HepG2 (cell line): ENCODE measurements around the gene COL18A1. TPM values are rescaled to one million over a fixed set of nuclear protein-coding genes. Genes with fewer than 3 reads are reported as not detected.

Experiments
- ATAC-seq: fragments of 200-7000 bp; cut with Tn5 transposase; 3 replicates; pipeline ENCODE4 v1.9.1; 2020; ENCODE audit warnings: mild to moderate bottlenecking, moderate library complexity
- BruUV-seq: library from RNA; stranded (reverse); fragments of 400-500 nt; replicated peaks from 2 replicates; lab custom pipeline; 2021; lab: Mats Ljungman, UMichigan
- CTCF ChIA-PET: fragments of 300-600 bp; formaldehyde crosslinking; extraction: SDS; loops from one replicate; lab custom pipeline; 2021; ENCODE audit warnings: low total read pairs, inconsistent platforms, low intra/inter-chr PET ratio; lab: Yijun Ruan, JAX
- POLR2A ChIA-PET: fragments of 350-600 bp; sonication (Branson Sonifier 250); formaldehyde crosslinking; loops from one replicate; lab custom pipeline; 2020; ENCODE audit warnings: antibody characterized with exemption, inconsistent platforms; lab: Yijun Ruan, JAX
- DNase-seq: peaks from one replicate; pipeline ENCODE4 v3.0.0-alpha.2; 2015; ENCODE audit warnings: low spot score
- FAIRE-seq: peaks from 3 replicates; lab custom pipeline; 2011; peaks lifted over from hg19 to GRCh38; lab: Jason Lieb, UNC
- H2AFZ ChIP-seq: one replicate; pipeline ENCODE4 v1.6.1; 2011; ENCODE audit warnings: low read length, inconsistent platforms
- H3K27ac ChIP-seq: fragments of 300-600 bp; 3 replicates; pipeline ENCODE4 v1.8.0; 2011; ENCODE audit warnings: mixed run types, mild to moderate bottlenecking, mixed read lengths, low read length, inconsistent platforms; ENCODE audit not compliant: insufficient read depth; ENCODE audit errors: extremely low read length
- H3K27me3 ChIP-seq, 2 experiments: fragments of 200-600 bp in 1 of 2; 2 replicates in 1 of 2; 3 replicates in 1 of 2; pipeline versions ENCODE4 v1.6.0 to v1.8.0; 2011; ENCODE audit warnings: low read length in 2 of 2, mild to moderate bottlenecking in 2 of 2, moderate library complexity in 2 of 2, inconsistent platforms in 1 of 2; ENCODE audit not compliant: insufficient read depth in 2 of 2, control insufficient read depth in 1 of 2
- H3K36me3 ChIP-seq, 2 experiments: fragments of 200-600 bp in 1 of 2; replicated peaks in 1 of 2; 2 replicates in 1 of 2; 3 replicates in 1 of 2; pipeline versions ENCODE4 v1.5.1 to v1.8.0; 2011; ENCODE audit warnings: low read length in 2 of 2, inconsistent platforms in 1 of 2; ENCODE audit not compliant: insufficient read depth in 2 of 2, control insufficient read depth in 1 of 2
- H3K4me1 ChIP-seq: 2 replicates; pipeline ENCODE4 v1.5.1; 2012; ENCODE audit warnings: low read length, inconsistent platforms; ENCODE audit not compliant: insufficient read depth
- H3K4me2 ChIP-seq: 2 replicates; pipeline ENCODE4 v1.6.0; 2011; ENCODE audit warnings: low read depth, low read length, inconsistent platforms
- H3K4me3 ChIP-seq, 3 experiments: fragments of 200-600 bp in 1 of 3; sonication (generic), shearing (Covaris generic) in 1 of 3; replicated peaks in 1 of 3; 2 replicates each; pipeline ENCODE4 v1.5.1; 2011 to 2016; ENCODE audit warnings: low read length in 3 of 3, inconsistent platforms in 2 of 3, low read depth in 2 of 3, mild to moderate bottlenecking in 2 of 3, control low read depth in 1 of 3, mixed read lengths in 1 of 3; ENCODE audit not compliant: insufficient read depth in 1 of 3
- H3K79me2 ChIP-seq: one replicate; pipeline ENCODE4 v1.6.1; 2011; ENCODE audit warnings: low read length, inconsistent platforms; ENCODE audit not compliant: insufficient read depth
- H3K9ac ChIP-seq: 2 replicates; pipeline ENCODE4 v1.6.0; 2011; ENCODE audit warnings: mild to moderate bottlenecking, low read depth, low read length, inconsistent platforms; ENCODE audit not compliant: insufficient read depth
- H3K9me3 ChIP-seq: 2 replicates; pipeline ENCODE4 v1.5.1; 2012; ENCODE audit warnings: mild to moderate bottlenecking, low read length
- H4K20me1 ChIP-seq: 2 replicates; pipeline ENCODE4 v1.6.0; 2011; ENCODE audit warnings: inconsistent platforms, mild to moderate bottlenecking, low read length, moderate library complexity; ENCODE audit not compliant: insufficient read depth
- AGO2 ChIP-seq: fragments of 200-400 bp; formaldehyde crosslinking; optimal IDR thresholded peaks from 2 replicates; pipeline ENCODE3; 2017; ENCODE audit warnings: mild to moderate bottlenecking, low read depth, low read length, moderate library complexity
- CEBPG ChIP-seq: IDR thresholded peaks from 2 replicates; pipeline ENCODE4 v1.6.1; 2016
- EP300 ChIP-seq, 3 experiments: sonication (generic) in 1 of 3; formaldehyde crosslinking in 1 of 3; IDR thresholded peaks; 2 replicates each; pipeline versions ENCODE4 v1.5.1 to v1.6.1; 2011 to 2020; ENCODE audit warnings: low read depth in 2 of 3, low read length in 2 of 3, borderline replicate concordance in 1 of 3, improper control_type of control experiment in 1 of 3, mild to moderate bottlenecking in 1 of 3, missing genetic modification reagents in 1 of 3, moderate library complexity in 1 of 3
- HNRNPL ChIP-seq: fragments of 200-400 bp; formaldehyde crosslinking; IDR thresholded peaks from 2 replicates; pipeline ENCODE4 v1.6.1; 2017; ENCODE audit warnings: mild to moderate bottlenecking, low read depth, low read length
- IRF1 ChIP-seq: sonication (generic); formaldehyde crosslinking; IDR thresholded peaks from 2 replicates; pipeline ENCODE4 v1.4.0; 2020; ENCODE audit warnings: low read depth, mild to moderate bottlenecking, missing genetic modification reagents
- NBN ChIP-seq: fragments of 450-650 bp; conservative IDR thresholded peaks from 2 replicates; pipeline ENCODE4 v1.6.1; 2017
- PBX2 ChIP-seq: IDR thresholded peaks from 2 replicates; pipeline ENCODE4 v1.6.1; 2016; ENCODE audit warnings: control low read depth
- SP2 ChIP-seq: sonication (generic); formaldehyde crosslinking; IDR thresholded peaks from 2 replicates; pipeline ENCODE4 v1.5.1; 2020; ENCODE audit warnings: mild to moderate bottlenecking, missing genetic modification reagents
- ZNF615 ChIP-seq: sonication (generic); formaldehyde crosslinking; IDR thresholded peaks from 2 replicates; pipeline ENCODE4 v1.5.0; 2020; ENCODE audit warnings: mild to moderate bottlenecking, missing genetic modification reagents, borderline replicate concordance
- ZNF749 ChIP-seq: sonication (generic); formaldehyde crosslinking; IDR thresholded peaks from 2 replicates; pipeline ENCODE4 v1.8.0; 2022; ENCODE audit warnings: mild to moderate bottlenecking, missing genetic modification reagents, moderate library complexity, borderline replicate concordance
- ZNF891 ChIP-seq: sonication (generic); formaldehyde crosslinking; IDR thresholded peaks from 2 replicates; pipeline ENCODE4 v1.5.0; 2020; ENCODE audit warnings: mild to moderate bottlenecking, missing genetic modification reagents
- WGBS: methylation state at CpG from one replicate; pipeline ENCODE4 v1.1.6; 2017; ENCODE audit warnings: low lambda C conversion rate; 5-methylcytosine and 5-hydroxymethylcytosine counted together
- in situ Hi-C: cut with HindIII; loops from 2 replicates; pipeline ENCODE4 v1.10.0; 2017; ENCODE audit warnings: low pct_unique_long_range_greater_than_20kb; ENCODE audit not compliant: extremely low pct_ligation_motif_present
- intact Hi-C: fragments of 100-400 bp; cut with micrococcal nuclease; formaldehyde crosslinking; loops from one replicate; pipeline ENCODE4 v1.10.0; 2022; ENCODE audit not compliant: unreplicated experiment
- polyA plus RNA-seq, 8 experiments: library from polyadenylated mRNA; depleted of rRNA in 3 of 8; stranded (reverse) in 7 of 8; unstranded in 1 of 8; fragments of >200 nt; fragmentation: Illumina TruSeq in 4 of 8; extraction: Trizol in 4 of 8; gene quantifications; 2 replicates each; pipeline versions ENCODE4 v1.2.1 to v1.2.3, GENCODE V29; 2011 to 2016; ENCODE audit warnings: low read depth in 4 of 8, missing spikeins in 1 of 8, mixed read lengths in 1 of 8; ENCODE audit not compliant: insufficient read depth in 1 of 8
- total RNA-seq, 5 experiments: library from RNA; depleted of rRNA; stranded (reverse); fragments of >200 nt; fragmentation: Illumina TruSeq; extraction: Trizol; gene quantifications; 2 replicates each; pipeline ENCODE4 v1.2.3, GENCODE V29; 2016; ENCODE audit warnings: low read depth in 1 of 5

The COL18A1 gene
- total and polyA plus RNA-seq, 2 of the 13 experiments (the other 11 are each of a cell fraction or from before 2014, with no cell fraction given), result 79.0 to 102 TPM

GRCh38 chr21:45466330-45467220 lies 61.6 kb downstream of the COL18A1 start:
- H4K20me1 ChIP-seq, result no peaks in the 10 kb centered on the region
- no peak overlapping the region for H2AFZ ChIP-seq
- no peak overlapping the region for H3K4me2 ChIP-seq
- ATAC-seq (no peak), FAIRE-seq (no peak), DNase-seq (no peak)
- no peak overlapping the region for H3K27ac ChIP-seq
- POLR2A ChIA-PET, result no interaction called here
- no peak overlapping the region for H3K9ac ChIP-seq
- peak; percentile 71 for TF ChIP-seq HNRNPL
- no peak for TF ChIP-seq EP300 (IDR thresholded peaks at IDR 0.05; ENCODE audit: low read depth in 2 of 2, low read length in 2 of 2)
- no peak for TF ChIP-seq EP300 (CRISPR knock-in tag; IDR thresholded peaks at IDR 0.05; ENCODE audit: borderline replicate concordance)
- H3K9me3 ChIP-seq, result peaks cover 3% of the 10 kb centered on the region; the same call in 1 of the 2 replicates
- in situ Hi-C loops (no loop called here), intact Hi-C loops (no loop called here)
- H3K79me2 ChIP-seq, result peaks cover 21% of the 10 kb centered on the region
- no peak overlapping the region for H3K4me3 ChIP-seq
- H3K27me3 ChIP-seq, result no peaks in the 10 kb centered on the region
- CTCF ChIA-PET, result no interaction called here
- H3K4me1 ChIP-seq, result peaks cover 74% of the 10 kb centered on the region
- BruUV-seq, result no TSS peak
- H3K36me3 ChIP-seq, result peaks cover 4 to 12% of the 10 kb centered on the region in 2 experiments; a peak in 3 of 5 replicates
- 97% methylated on average over 21 of the region's 30 CpGs for WGBS

DNA sequence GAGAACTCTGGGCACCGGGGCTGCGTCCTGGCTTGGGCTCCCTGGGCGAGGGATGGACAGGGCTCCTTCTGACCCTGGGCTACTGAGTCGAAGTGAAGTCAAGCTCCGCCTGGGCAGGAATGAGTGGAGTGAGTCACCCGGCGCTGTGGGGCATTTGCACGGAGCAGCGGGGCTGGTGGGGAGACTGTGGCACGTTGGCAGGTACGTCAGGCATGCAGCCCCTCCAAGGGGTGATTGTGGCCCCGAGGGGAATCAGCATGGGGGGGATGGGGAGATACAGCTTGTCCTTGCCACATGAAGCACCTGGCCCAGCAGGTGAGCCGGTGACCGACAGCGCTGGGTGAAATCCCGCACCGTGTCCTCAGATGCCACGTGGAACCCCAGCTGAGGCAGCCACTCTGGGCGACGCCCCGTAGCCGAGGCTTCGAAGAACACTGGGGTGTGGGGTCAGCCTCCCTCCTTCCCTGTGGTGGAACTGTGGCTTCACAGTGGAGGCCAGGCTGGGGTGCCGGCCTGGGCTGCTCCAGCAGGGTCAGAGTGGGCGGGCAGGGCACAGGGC lies 62.3 kb downstream of the COL18A1 start:
- no TSS peak for BruUV-seq
- Histone ChIP-seq H3K27me3 (no peaks in the 10 kb centered on the region), H3K27ac (no peak overlapping the region), H3K4me1 (peaks cover 74% of the 10 kb centered on the region), H2AFZ (no peak overlapping the region), H3K9me3 (no peaks in the 10 kb centered on the region), H3K79me2 (peaks cover 14% of the 10 kb centered on the region), H3K4me3 (no peak overlapping the region), H3K9ac (no peak overlapping the region), H3K4me2 (no peak overlapping the region), H3K36me3 (peaks cover 4 to 10% of the 10 kb centered on the region in 2 experiments; a peak in 3 of 5 replicates), H4K20me1 (no peaks in the 10 kb centered on the region)
- in situ Hi-C loops, result no loop called here
- DNase-seq (no peak), ATAC-seq (no peak), FAIRE-seq (no peak)
- ChIA-PET CTCF (no interaction called here), POLR2A (interaction anchor here (5.2 kb wide), 1 partner anchor 8 kb away, joined by 33 read pairs; no protein-coding TSS in a partner anchor)
- intact Hi-C loops, result no loop called here
- 93% methylated on average over 14 of the region's 25 CpGs for WGBS
- TF ChIP-seq AGO2 (peak; percentile 32), NBN (no peak), ZNF749 (CRISPR knock-in tag) (no peak), PBX2 (CRISPR knock-in tag) (no peak), CEBPG (CRISPR knock-in tag) (no peak), ZNF615 (CRISPR knock-in tag) (no peak), IRF1 (CRISPR knock-in tag) (no peak), ZNF891 (CRISPR knock-in tag) (no peak), SP2 (CRISPR knock-in tag) (no peak), HNRNPL (peak; percentile 12; the same call in 1 of the 2 replicates)
